ENCODE measurements around the gene ZNF576. TPM values are rescaled to one million over a fixed set of nuclear protein-coding genes. Genes with fewer than 3 reads are reported as not detected.
"Not testable (repeated sequence)": the region's sequence is repeated elsewhere in the genome, so short reads cannot be mapped to it uniquely, and the experiment has no call there.

The ZNF576 gene
- total RNA-seq, 4 donors from 2014 or later = 9.2 to 20.8 (median 13.7) TPM

DNA sequence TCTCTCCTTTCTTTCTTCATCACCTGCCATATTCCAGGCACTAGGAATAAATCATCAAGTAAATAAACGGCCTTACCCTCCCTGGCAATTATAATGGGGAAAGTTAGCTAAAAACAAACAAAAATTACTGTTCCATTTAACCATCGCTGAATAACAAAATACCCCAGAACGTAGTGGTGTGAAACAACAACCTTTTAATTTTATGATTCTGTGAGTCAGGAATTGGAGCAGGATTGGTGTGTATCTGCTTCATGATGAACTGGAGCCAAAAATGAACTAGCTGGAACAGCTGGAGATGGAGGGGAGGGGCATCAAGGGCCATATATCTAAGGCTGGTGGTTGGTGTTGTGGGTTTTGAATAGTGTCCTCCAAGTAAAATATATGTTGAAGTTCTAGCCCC is 46.9 kb downstream of the ZNF576 start:
- Histone ChIP-seq H3K9me3 (no peaks in the 10 kb centered on the region), H3K4me1 (peaks cover 19% of the 10 kb centered on the region), H3K27ac (no peak overlapping the region), H3K4me3 (no peak overlapping the region), H3K27me3 (peaks cover 12% of the 10 kb centered on the region), H3K36me3 (peaks cover 5% of the 10 kb centered on the region)
- WGBS = 38% methylated on average over 3 of the region's 3 CpGs
- TF ChIP-seq POLR2AphosphoS5 (IDR thresholded peaks at IDR 0.05) (no peak), POLR2A (IDR thresholded peaks at IDR 0.05) (no peak), EP300 (IDR thresholded peaks at IDR 0.05) (no peak)
- TF ChIP-seq, protein P1, sequence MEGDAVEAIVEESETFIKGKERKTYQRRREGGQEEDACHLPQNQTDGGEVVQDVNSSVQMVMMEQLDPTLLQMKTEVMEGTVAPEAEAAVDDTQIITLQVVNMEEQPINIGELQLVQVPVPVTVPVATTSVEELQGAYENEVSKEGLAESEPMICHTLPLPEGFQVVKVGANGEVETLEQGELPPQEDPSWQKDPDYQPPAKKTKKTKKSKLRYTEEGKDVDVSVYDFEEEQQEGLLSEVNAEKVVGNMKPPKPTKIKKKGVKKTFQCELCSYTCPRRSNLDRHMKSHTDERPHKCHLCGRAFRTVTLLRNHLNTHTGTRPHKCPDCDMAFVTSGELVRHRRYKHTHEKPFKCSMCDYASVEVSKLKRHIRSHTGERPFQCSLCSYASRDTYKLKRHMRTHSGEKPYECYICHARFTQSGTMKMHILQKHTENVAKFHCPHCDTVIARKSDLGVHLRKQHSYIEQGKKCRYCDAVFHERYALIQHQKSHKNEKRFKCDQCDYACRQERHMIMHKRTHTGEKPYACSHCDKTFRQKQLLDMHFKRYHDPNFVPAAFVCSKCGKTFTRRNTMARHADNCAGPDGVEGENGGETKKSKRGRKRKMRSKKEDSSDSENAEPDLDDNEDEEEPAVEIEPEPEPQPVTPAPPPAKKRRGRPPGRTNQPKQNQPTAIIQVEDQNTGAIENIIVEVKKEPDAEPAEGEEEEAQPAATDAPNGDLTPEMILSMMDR (IDR thresholded peaks at IDR 0.05) = no peak
- DNase-seq (ENCODE audit: low spot score in 2 of 2) = no peak

DNA sequence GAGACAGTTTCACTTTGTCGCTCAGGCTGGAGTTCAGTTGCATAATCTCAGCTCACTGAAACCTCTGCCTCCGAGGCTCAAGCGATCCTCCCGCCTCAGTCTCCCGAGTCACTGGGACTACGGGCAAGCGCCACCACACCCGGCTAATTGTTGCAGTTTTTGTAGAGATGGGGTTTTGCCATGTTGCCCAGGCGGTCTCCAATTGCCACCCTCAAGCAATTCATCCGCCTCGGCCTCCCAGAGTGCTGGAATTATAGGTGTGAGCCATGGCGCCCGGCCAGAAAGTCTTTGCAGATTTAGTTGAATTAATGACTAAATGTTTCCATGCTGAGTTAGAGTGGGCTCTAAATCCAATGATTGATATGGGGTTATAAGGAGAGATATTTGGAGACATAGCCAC is 47.8 kb downstream of the ZNF576 start:
- WGBS = 72% methylated on average over 13 of the region's 13 CpGs
- Histone ChIP-seq H3K9me3 (no peaks in the 10 kb centered on the region), H3K36me3 (peaks cover 13% of the 10 kb centered on the region), H3K4me1 (peaks cover 11% of the 10 kb centered on the region), H3K27ac (no peak overlapping the region), H3K4me3 (no peak overlapping the region), H3K27me3 (peaks cover 11% of the 10 kb centered on the region)
- TF ChIP-seq EP300 (IDR thresholded peaks at IDR 0.05) (no peak), POLR2AphosphoS5 (IDR thresholded peaks at IDR 0.05) (no peak), POLR2A (IDR thresholded peaks at IDR 0.05) (no peak)
- TF ChIP-seq, protein P1 (IDR thresholded peaks at IDR 0.05) = no peak
- DNase-seq (ENCODE audit: low spot score in 2 of 2) = no peak

DNA sequence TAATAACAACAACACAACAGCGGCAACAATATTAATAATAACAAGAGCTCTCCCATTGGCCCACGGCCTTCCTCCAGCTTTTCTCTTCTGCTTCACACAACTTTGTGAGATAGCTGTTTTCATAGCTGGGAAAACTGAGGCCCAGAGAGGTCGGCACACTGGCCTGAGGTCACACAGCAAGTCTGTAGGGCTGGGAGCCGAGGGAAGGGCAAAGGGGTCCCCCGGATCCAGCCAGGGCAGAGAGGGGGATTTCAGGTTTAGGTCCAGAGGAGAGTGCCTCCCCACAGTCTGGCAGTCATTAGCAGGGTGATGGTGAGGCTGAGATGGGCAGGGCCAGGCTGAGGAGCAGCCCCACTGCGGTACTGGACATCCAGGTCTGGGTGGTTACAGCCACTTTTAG is 52.2 kb downstream of the ZNF576 start:
- H3K27me3 ChIP-seq = no peaks in the 10 kb centered on the region
- H3K36me3 ChIP-seq = peaks cover 29% of the 10 kb centered on the region
- no peak for TF ChIP-seq POLR2AphosphoS5 (IDR thresholded peaks at IDR 0.05)
- no peak for TF ChIP-seq POLR2A (IDR thresholded peaks at IDR 0.05)
- no peak for TF ChIP-seq EP300 (IDR thresholded peaks at IDR 0.05)
- TF ChIP-seq, protein P1 (IDR thresholded peaks at IDR 0.05) = no peak
- no peaks in the 10 kb centered on the region for H3K9me3 ChIP-seq
- 94% methylated on average over 6 of the region's 6 CpGs for WGBS
- H3K4me1 ChIP-seq = peaks cover 7% of the 10 kb centered on the region
- no peak for DNase-seq (ENCODE audit: low spot score in 2 of 2)
- H3K4me3 ChIP-seq = no peak overlapping the region
- H3K27ac ChIP-seq = no peak overlapping the region

DNA sequence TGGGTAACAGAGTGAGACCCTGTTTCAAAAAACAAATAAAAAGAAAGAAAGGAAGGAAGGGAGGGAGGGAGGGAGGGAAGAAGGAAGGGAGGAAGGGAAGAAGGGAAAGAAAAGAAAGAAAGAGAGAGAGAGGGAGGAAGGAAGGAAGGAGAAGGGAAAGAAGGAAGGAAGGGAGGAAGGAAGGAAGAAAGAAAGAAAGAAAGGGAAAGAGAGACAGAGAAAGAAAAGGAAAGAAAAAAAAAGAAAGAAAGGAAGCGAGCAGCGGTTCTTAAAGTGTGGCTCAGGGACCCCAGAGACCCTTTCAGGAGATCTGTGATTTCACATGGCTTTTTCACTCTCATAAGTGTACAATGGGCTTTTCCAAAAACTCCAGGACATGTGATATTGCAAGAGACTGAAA is 53.1 kb downstream of the ZNF576 start:
- H3K4me1 ChIP-seq = peaks cover 7% of the 10 kb centered on the region
- H3K9me3 ChIP-seq = no peaks in the 10 kb centered on the region
- WGBS = 80% methylated on average over 2 of the region's 2 CpGs
- TF ChIP-seq POLR2AphosphoS5 (IDR thresholded peaks at IDR 0.05) = no peak
- TF ChIP-seq EP300 (IDR thresholded peaks at IDR 0.05) = no peak
- no peak for DNase-seq (ENCODE audit: low spot score in 2 of 2)
- H3K36me3 ChIP-seq = peaks cover 36% of the 10 kb centered on the region
- no peak overlapping the region for H3K27ac ChIP-seq
- H3K4me3 ChIP-seq = no peak overlapping the region
- H3K27me3 ChIP-seq = no peaks in the 10 kb centered on the region

DNA sequence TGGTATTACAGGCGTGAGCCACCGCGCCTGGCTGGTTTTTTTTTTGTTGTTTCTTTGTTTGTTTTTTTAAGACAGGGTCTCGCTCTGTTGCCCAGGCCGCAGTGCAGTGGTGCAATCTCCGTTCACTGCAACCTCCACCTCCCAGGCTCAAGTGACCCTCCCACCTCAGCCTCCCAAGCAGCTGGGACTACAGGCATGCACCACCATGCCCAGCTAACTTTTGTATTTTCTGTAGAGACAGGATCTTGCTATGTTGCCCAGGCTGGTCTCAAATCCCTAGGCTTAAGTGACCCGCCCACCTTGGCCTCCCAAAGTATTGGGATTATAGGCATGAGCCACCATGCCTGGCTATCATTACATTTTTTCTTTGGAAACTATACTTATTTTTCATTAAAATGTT is 53.9 kb downstream of the ZNF576 start:
- H3K27me3 ChIP-seq; H3K27ac ChIP-seq; H3K4me1 ChIP-seq; DNase-seq (ENCODE audit: low spot score in 2 of 2); H3K9me3 ChIP-seq; H3K4me3 ChIP-seq: not testable (repeated sequence)
- H3K36me3 ChIP-seq = peaks cover 43% of the 10 kb centered on the region
- WGBS = 94% methylated on average over 7 of the region's 7 CpGs

Other genes with a start within 250 kb of the ZNF576 start
- gene CD177, start 242.9 kb upstream of the ZNF576 start, total RNA-seq = 1 to 10 TPM in 2 of 4 donors, under 1 TPM in 2; 0.31 to 2.6 (median 1.5) TPM
- gene TEX101, start 181.7 kb upstream of the ZNF576 start, total RNA-seq = not detected
- gene LYPD3, start 131.0 kb upstream of the ZNF576 start, total RNA-seq = 100 to 1,000 TPM; 185 to 612 (median 483) TPM
- gene PHLDB3, start 91.8 kb upstream of the ZNF576 start, total RNA-seq = 100 to 1,000 TPM in 1 of 4 donors, 10 to 100 TPM in 3; 63.2 to 110 (median 72.2) TPM
- gene ETHE1, start 69.4 kb upstream of the ZNF576 start, total RNA-seq = 10 to 100 TPM; 44.3 to 76.0 (median 57.8) TPM
- gene ZNF575, start 63.4 kb upstream of the ZNF576 start, total RNA-seq = 1 to 10 TPM in 2 of 4 donors, under 1 TPM in 2; 0.52 to 2.4 (median 0.92) TPM
- gene XRCC1, start 21.1 kb upstream of the ZNF576 start, total RNA-seq = 10 to 100 TPM; 18.3 to 35.4 (median 25.2) TPM
- 10 to 100 TPM in 3 of 4 donors, 1 to 10 TPM in 1; 4.7 to 22.1 (median 10.9) TPM for gene PINLYP, start 20.8 kb upstream of the ZNF576 start, total RNA-seq
- gene IRGQ, start 461 bp upstream of the ZNF576 start, total RNA-seq = 10 to 100 TPM; 17.2 to 24.7 (median 19.9) TPM
- 1 to 10 TPM in 1 of 4 donors, not detected in 3; 1.4 TPM for gene SRRM5, start 15.5 kb downstream of the ZNF576 start, total RNA-seq
- gene ZNF428, start 23.0 kb downstream of the ZNF576 start, total RNA-seq = 10 to 100 TPM; 10.6 to 19.3 (median 17.5) TPM
- gene CADM4, start 43.3 kb downstream of the ZNF576 start, total RNA-seq = 10 to 100 TPM; 14.1 to 23.8 (median 15.7) TPM
- gene PLAUR, start 73.6 kb downstream of the ZNF576 start, total RNA-seq = 10 to 100 TPM in 2 of 4 donors, 1 to 10 TPM in 2; 5.6 to 18.0 (median 10.9) TPM
- gene IRGC, start 119.5 kb downstream of the ZNF576 start, total RNA-seq = not detected
- gene SMG9, start 158.4 kb downstream of the ZNF576 start, total RNA-seq = 10 to 100 TPM; 21.5 to 44.4 (median 30.1) TPM
- 10 to 100 TPM; 26.4 to 77.9 (median 48.2) TPM for gene KCNN4, start 184.4 kb downstream of the ZNF576 start, total RNA-seq
- 100 to 1,000 TPM in 1 of 4 donors, 10 to 100 TPM in 3; 48.5 to 114 (median 98.5) TPM for gene LYPD5, start 205.9 kb downstream of the ZNF576 start, total RNA-seq
- 10 to 100 TPM in 2 of 4 donors, 1 to 10 TPM in 2; 4.7 to 26.4 (median 10.0) TPM for gene ZNF283, start 230.7 kb downstream of the ZNF576 start, total RNA-seq

All from suprapubic skin (tissue), 4 donors.